ENCODE measurements around the gene FHIT. TPM values are rescaled to one million over a fixed set of nuclear protein-coding genes. Genes with fewer than 3 reads are reported as not detected.

Gene FHIT
- total RNA-seq, 1 experiment from 2014 or later = 3.6 TPM

- Histone ChIP-seq H3K4me2 (ENCODE audit: low read length) (no peak overlapping the region), H4K20me1 (ENCODE audit: low read length) (no peaks in the 10 kb centered on the region), H3K79me2 (ENCODE audit: low read length) (no peaks in the 10 kb centered on the region), H3K9me3 (ENCODE audit: low read length) (no peaks in the 10 kb centered on the region), H3K4me1 (ENCODE audit: insufficient read depth, low read length) (no peaks in the 10 kb centered on the region), H2AFZ (ENCODE audit: low read length) (no peak overlapping the region), H3K4me3 (ENCODE audit: low read length) (no peak overlapping the region), H3K27me3 (ENCODE audit: low read length) (no peaks in the 10 kb centered on the region), H3K9ac (ENCODE audit: low read length) (no peak overlapping the region), H3K27ac (ENCODE audit: low read length) (no peak overlapping the region), H3K9me2 (replicated peaks; ENCODE audit: low read length) (no peaks in the 10 kb centered on the region), H3K36me3 (ENCODE audit: low read depth, low read length) (no peaks in the 10 kb centered on the region), H3F3A (ENCODE audit: low read length, unreplicated experiment) (no peaks in the 10 kb centered on the region)
- ATAC-seq = no peak
- no TSS peak for BruUV-seq (replicated peaks)
- no peak for TF ChIP-seq CTCF (conservative IDR thresholded peaks at IDR 0.05; ENCODE audit: low read depth, low read length)
- TF ChIP-seq EZH2phosphoT487 (IDR thresholded peaks at IDR 0.05; ENCODE audit: borderline replicate concordance, low read length) = no peak
- TF ChIP-seq EZH2 (IDR thresholded peaks at IDR 0.05; ENCODE audit: low read length, unreplicated experiment) = no peak
- ChIA-PET POLR2A (ENCODE audit: unreplicated experiment) (no interaction called here), CTCF (no interaction called here)
- intact Hi-C loops (cut with micrococcal nuclease) = no loop called here
- no peak for DNase-seq
These were observed 17.5 kb downstream of the FHIT start for GRCh38 chr3:61233746-61234145.

DNA sequence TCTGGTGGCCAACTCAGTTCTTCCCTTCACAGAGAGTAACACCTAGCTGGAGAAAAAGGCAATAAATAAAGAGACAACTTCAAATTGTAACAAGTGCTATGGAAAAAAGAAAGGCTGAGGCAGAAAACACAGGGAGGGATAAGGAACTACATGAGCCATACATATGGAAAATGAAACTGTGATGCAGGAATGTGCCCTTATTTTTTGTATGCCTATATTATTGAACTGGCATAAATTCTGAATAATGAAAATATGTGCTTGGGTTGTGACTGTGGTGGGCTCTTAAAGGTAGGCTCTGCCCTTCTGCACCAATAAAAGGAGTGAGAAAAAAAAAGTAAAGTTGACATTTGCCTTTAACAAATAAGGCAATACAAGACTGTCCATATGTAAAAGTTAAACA lies 19.6 kb downstream of the FHIT start:
- H3K9me2 ChIP-seq (replicated peaks; ENCODE audit: low read length) = no peaks in the 10 kb centered on the region
- H3K4me3 ChIP-seq (ENCODE audit: low read length) = no peak overlapping the region
- ChIA-PET POLR2A (ENCODE audit: unreplicated experiment) (no interaction called here), CTCF (no interaction called here)
- H3K9me3 ChIP-seq (ENCODE audit: low read length) = no peaks in the 10 kb centered on the region
- H3K4me1 ChIP-seq (ENCODE audit: insufficient read depth, low read length) = no peaks in the 10 kb centered on the region
- no peaks in the 10 kb centered on the region for H4K20me1 ChIP-seq (ENCODE audit: low read length)
- no peak overlapping the region for H3K27ac ChIP-seq (ENCODE audit: low read length)
- H3K4me2 ChIP-seq (ENCODE audit: low read length) = no peak overlapping the region
- no peaks in the 10 kb centered on the region for H3K27me3 ChIP-seq (ENCODE audit: low read length)
- H3K36me3 ChIP-seq (ENCODE audit: low read depth, low read length) = no peaks in the 10 kb centered on the region
- H3K79me2 ChIP-seq (ENCODE audit: low read length) = no peaks in the 10 kb centered on the region
- H3F3A ChIP-seq (ENCODE audit: low read length, unreplicated experiment) = no peaks in the 10 kb centered on the region
- BruUV-seq (replicated peaks) = no TSS peak
- H3K9ac ChIP-seq (ENCODE audit: low read length) = no peak overlapping the region
- DNase-seq (no peak), ATAC-seq (no peak)
- TF ChIP-seq CTCF (conservative IDR thresholded peaks at IDR 0.05; ENCODE audit: low read depth, low read length) (no peak), EZH2phosphoT487 (IDR thresholded peaks at IDR 0.05; ENCODE audit: borderline replicate concordance, low read length) (no peak), EZH2 (IDR thresholded peaks at IDR 0.05; ENCODE audit: low read length, unreplicated experiment) (no peak)
- no peak overlapping the region for H2AFZ ChIP-seq (ENCODE audit: low read length)
- intact Hi-C loops (cut with micrococcal nuclease) = no loop called here

DNA sequence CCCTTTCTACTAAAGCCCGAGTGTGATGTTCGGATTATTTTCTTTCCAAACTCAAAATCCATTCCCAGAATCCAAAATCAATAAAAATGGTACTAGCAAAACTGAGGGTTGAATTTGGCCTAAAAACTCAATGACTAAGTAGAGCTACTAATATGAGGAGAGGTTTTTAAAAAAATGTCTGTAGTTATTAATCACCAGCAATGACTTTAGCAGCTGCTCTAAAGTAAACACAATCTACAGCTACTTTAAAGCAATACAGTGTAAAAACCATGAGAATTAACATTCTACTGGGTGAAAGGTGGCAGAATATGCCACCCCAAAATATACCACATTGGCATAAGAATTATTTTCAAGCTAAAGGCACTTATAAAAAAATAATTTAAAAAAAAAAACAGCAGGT lies 23.5 kb downstream of the FHIT start:
- Histone ChIP-seq H3K27me3 (ENCODE audit: low read length) (no peaks in the 10 kb centered on the region), H3K27ac (ENCODE audit: low read length) (no peak overlapping the region), H3K9ac (ENCODE audit: low read length) (no peak overlapping the region), H2AFZ (ENCODE audit: low read length) (no peak overlapping the region), H3K4me3 (ENCODE audit: low read length) (no peak overlapping the region), H3K9me3 (ENCODE audit: low read length) (no peaks in the 10 kb centered on the region), H3K4me1 (ENCODE audit: insufficient read depth, low read length) (no peaks in the 10 kb centered on the region), H3F3A (ENCODE audit: low read length, unreplicated experiment) (no peaks in the 10 kb centered on the region), H3K9me2 (replicated peaks; ENCODE audit: low read length) (no peaks in the 10 kb centered on the region), H3K36me3 (ENCODE audit: low read depth, low read length) (no peaks in the 10 kb centered on the region), H3K4me2 (ENCODE audit: low read length) (no peak overlapping the region), H3K79me2 (ENCODE audit: low read length) (no peaks in the 10 kb centered on the region), H4K20me1 (ENCODE audit: low read length) (no peaks in the 10 kb centered on the region)
- ChIA-PET POLR2A (ENCODE audit: unreplicated experiment) (no interaction called here), CTCF (no interaction called here)
- DNase-seq (no peak), ATAC-seq (no peak)
- TF ChIP-seq CTCF (conservative IDR thresholded peaks at IDR 0.05; ENCODE audit: low read depth, low read length) = no peak
- TF ChIP-seq EZH2 (IDR thresholded peaks at IDR 0.05; ENCODE audit: low read length, unreplicated experiment) = no peak
- no peak for TF ChIP-seq EZH2phosphoT487 (IDR thresholded peaks at IDR 0.05; ENCODE audit: borderline replicate concordance, low read length)
- intact Hi-C loops (cut with micrococcal nuclease) = no loop called here
- no TSS peak for BruUV-seq (replicated peaks)

Measured in PC-3 (cell line).